ENCODE measurements around the gene GJC1.
"Not testable (repeated sequence)": the region's sequence is repeated elsewhere in the genome, so short reads cannot be mapped to it uniquely, and the experiment has no call there.

The GJC1 gene

DNA sequence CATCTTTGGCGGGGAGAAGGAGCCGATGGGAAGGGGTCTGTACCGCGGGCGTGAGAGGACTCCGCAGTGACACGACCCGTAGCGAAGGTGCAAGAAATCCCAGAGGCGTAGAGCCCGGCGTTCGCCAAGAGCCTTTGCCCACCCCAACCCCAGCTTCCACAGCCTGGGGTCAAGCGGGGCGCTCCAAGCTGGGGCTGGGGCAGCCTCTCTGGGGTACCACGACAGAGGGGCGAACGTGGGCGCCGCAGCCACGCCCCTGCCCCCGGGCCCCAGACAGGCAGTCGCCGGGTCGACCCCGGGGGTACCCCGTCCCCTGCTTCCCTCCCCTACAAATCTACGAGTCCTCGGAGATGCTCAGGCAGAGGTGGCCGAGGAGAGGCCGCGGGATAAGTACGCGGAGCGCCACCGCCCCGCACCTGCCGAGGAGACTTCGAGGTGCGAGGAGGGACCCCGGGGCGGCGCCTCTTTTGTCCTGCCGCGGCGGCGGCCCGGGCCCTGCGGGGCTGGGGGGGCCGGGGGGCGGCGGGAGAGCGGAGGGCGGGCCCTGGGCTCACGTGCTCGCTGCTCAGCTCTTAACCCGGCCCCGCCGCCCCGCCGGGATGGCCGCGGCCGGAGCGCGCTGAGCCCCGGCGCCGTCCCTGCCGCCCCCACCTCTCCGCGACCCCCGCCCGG is 71.5 kb downstream of the GJC1 start, which contains the start of gene ADAM11:
TSS of gene ADAM11 (plus strand) at position 575 of the 672 bp plus-strand sequence. CDS start 212 bp downstream, outside the sequence.
- FAIRE-seq = no peak

DNA sequence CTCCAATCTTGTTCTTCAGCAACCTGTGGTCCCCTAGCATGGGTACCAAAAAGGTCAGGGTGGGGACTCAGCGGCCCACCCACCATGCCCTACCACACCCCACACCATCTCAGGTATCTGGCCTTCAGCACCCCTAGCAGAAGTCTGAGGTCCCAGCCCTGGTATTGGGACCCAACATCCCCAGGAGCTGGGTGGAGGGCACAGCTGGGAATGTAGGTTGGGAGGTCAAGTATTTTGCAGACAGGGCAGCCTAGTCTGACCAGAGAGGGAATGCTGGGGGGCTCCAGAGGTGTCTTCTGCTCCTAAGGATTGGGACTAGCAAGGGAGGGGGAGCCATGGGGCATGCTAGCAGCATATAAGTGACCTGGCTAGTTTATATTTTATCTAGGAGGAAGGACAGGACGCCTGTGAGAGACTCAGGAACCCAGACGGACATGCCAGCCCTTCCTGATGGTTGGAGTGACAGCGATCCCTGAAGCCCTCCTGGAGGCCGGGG is 72.1 kb downstream of the GJC1 start:
- no peak for FAIRE-seq

DNA sequence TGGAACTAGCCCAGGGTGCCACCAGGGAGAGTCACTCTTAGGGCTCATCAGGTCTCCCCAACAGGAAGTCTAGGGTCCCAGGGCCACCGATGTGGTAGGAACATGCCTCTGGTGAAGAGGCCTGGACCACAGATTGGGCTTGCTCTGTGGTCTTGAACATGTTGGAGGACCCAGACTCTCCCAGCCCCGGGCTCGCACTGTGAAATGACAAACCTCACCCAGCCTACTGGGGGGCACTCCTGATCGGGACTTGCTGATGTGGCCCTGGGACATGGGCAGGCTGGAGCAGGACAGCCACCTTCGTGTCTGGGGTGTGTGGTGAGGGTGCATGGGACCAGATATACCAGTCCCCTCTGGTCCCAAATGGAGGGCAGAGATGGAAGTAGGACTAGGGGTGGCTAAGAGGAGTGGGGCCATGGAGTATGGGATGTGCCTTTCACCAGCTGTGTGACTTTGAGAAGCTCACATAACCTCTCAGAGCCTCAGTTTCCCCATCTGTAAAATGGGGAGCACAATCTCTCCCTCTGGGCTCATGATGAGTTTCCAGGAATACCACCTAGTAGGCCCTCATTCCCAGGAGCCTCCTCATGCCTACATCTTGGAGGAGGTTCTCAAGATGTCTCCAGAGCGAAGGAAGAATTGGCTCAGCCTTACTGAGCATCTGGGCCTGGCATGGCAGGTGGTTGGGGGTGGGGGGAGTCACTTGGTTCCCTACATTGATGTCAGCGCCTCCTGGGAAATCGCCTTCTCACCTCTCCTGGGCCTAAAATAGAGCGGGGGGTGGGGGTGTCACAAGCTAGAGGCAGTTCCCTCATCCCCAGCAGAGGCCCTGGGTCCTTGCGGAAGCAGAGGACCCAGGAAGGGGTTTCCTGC is 72.8 kb downstream of the GJC1 start:
- no peak for FAIRE-seq

DNA sequence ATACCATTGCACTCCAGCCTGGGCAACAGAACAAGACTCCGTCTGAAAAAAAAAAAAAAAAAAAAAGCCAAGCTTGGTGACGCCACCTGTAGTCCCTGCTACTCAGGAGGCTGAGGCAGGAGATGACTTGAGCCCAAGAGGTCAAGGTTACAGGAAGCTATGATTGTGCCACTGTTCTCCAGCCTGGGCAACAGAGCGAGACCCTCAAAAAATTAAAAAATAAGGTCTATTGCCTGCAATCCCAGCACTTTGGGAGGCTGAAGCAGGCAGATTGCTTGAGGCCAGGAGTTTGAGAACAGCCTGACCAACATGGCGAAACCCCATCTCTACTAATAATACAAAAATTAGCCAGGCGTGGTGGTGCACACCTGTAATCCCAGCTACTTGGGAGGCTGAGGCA is 74.9 kb downstream of the GJC1 start:
- not testable (repeated sequence) for FAIRE-seq

DNA sequence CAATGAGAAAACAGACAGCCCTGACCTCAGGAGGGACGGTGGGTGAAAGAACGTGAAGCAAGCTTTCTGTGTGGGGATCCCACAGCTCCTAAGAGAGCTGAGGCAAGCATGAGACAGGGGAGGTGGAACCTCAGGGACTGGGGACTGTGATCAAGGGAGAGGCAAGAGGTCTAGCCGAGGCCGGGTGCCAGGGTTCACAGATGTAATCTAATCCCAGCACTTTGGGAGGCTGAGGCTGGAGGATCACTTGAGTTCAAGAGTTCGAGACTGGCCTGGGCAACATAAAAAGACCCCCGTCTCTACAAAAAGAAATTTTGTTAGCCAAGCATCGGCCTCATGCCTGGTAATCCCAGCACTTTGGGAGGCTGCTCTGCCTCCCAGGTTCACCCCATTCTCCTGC is 75.8 kb downstream of the GJC1 start:
- no peak for FAIRE-seq

DNA sequence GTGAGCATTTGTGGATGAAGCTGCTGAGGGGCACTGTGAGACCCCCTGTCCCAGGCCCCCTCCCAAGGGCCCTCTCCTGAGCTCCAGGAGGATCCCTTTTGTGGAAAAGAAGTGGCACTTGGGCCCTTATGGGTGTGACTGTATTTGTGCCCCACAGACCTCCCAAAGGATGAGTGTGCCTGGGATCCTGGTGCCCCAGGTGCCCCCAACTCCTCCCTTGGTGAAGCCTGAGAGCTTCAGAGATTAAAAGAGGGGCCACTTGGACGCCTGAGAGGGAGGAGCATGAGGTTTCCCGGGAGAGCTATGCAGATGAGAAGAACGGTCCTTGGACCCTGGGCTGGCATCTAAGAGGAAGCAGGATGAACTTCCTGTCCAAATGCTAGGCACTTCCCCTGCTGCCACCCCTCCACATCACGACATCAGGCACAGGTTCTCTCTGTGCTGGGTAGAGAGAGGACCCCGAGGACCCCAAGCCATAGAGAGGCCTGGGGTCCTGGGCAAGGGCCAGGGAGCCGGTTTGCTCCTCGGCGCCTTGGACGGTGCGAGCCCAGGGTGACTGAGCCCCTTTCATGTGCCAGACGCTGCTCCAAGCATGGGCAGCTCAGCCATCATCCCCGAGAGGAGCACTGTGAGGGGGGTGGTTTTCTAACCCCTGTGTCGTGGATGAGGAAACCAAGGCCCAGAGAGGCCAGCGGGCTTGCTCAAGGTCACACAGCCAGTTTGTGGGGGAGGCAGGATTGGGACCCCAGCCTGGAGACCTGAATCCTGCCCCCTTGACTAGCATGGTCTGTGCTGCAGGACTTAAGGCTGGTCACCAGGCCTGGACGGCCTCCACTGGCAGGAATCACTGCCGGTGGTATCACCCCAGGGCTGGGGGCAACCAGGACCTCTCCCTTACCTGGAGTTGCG is 76.9 kb downstream of the GJC1 start:
- no peak for FAIRE-seq

DNA sequence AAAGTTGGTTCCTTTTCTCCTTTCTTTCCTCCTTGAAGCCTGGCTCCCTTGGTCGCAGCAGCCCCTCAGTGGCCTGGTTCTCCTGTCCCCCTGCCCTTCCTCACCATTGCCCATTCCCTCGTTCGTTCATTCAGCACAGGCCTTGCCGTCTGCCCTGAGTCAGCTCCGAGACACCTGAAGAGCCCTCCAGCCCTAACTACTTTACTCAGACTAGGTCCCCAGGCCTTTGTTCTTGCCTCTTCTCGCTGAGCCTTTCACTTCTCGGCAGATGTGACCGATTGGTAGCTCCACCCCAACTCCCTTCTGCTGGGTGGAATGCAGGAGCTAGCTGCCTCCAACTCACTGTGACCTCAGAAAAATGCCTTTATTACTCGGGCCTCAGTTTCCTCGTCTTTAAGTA is 78.3 kb downstream of the GJC1 start:
- FAIRE-seq = no peak

DNA sequence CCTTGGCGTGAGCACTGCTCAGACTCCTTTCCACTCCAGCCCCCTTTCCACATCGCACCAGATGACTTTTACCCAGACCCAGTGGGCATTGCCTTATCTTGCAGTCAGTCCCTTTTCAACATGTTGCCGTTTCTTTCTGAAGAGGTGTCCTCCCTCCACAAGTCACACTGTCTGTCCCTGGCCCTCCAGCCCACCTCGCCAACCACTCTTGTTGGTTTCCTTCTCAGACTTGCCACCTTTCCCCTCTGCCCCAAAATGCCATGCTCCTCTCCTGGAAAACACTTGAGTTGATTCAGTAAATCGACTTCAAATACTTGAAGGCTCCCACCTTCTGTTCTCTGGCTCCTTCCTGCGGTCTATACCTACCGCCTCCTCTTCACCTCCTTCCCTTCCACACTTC is 78.8 kb downstream of the GJC1 start:
- FAIRE-seq = no peak

DNA sequence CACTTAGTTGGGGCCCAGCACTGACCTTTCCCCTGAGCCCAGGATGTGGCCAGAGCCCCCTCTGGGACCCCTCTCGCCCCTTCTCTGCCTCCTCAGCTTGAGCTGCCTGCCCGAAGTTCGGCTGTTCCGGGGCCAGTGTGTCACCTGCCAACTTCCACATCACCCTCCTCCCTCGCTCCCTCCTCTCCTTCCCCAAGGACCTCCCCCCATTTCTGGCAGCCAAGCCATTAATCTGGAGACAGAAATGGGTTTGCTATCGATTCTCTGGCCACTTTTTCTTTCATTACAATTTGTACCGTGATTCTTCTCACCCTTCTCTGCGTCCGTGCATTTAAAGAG is 80.1 kb downstream of the GJC1 start:
- no peak for FAIRE-seq

DNA sequence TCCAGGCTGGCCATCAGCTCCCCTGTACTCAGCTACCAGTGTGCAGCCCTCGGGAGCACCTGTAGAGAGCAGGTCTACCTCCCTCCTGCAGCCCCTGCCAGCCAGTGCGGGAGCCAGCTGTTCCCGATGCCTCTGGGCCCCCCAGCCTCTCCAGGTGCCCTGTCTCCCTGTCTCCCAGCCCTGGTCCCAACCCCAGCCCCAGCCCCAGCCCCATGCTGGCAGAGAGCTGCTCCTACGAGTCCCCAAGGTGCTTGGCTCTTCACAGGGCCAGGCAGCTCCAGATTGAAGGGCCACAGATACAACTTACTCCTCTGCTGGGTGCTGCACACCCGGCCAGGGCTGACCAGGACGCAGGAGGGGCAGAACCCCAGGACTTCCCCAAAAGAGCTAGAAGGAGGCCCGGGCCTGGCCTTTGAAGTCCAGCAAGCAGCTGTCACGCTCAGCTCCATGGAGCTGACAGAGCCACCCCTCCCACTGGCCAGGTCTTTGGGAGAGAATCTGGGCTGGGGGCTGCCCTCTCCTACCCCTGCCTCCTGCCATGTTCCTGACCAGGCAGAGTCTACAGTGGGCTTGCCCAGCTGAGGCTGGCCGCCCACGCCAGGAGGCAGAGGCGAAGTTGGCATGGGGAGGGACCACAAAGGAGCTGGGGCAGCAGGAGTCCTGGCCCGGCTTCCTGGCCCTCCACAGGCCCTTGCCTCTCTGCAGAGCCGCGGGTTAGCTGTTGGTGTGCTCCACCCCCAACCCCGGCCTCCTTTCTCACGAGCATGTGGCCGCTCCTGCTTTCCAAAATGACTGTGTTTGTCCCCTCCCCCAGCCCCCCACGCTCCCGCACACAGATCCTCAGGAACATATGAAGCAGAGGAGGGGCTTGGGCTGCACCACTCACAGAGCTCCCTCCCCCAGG is 80.8 kb downstream of the GJC1 start:
- no peak for FAIRE-seq
